GM18861 (cell line): ENCODE data around the gene DGKB.

Source experiments
- ATAC-seq: cut with Tn5 transposase; IDR thresholded peaks from one replicate; pipeline ENCODE4 v1.9.1; 2021; ENCODE audit not compliant: unreplicated experiment

Gene DGKB

GRCh38 chr7:14691034-14691433 is 211.5 kb downstream of the DGKB start:
- peak; percentile 49 for ATAC-seq

GRCh38 chr7:14690486-14690885 is 212.1 kb downstream of the DGKB start:
- no peak for ATAC-seq

- no peak for ATAC-seq
Observed at GRCh38 chr7:14690075-14690474, 212.5 kb downstream of the DGKB start.

DNA sequence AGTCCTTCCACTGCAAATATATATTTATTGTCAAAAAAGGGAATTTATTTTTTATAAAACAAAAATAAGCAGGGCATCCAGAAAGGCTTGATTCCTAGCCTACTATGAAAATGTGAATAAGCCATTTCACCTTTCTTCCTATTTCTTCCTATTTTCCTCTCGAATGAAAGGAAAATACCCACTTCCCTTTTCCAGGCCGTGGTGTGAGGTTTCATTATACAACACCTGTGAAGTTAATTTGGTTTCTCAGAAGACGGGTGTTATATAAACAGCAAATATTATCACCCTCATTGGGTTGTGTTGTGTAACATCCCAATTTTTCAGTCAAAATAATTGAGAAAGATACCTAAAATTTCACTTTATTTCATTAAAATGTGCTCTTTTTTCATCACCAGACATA is 214.3 kb downstream of the DGKB start:
- no peak for ATAC-seq

- ATAC-seq, result no peak
Observed at GRCh38 chr7:14687777-14688176, 214.8 kb downstream of the DGKB start.

- peak; percentile 59 for ATAC-seq
Observed at GRCh38 chr7:14687241-14687640, 215.3 kb downstream of the DGKB start.

DNA sequence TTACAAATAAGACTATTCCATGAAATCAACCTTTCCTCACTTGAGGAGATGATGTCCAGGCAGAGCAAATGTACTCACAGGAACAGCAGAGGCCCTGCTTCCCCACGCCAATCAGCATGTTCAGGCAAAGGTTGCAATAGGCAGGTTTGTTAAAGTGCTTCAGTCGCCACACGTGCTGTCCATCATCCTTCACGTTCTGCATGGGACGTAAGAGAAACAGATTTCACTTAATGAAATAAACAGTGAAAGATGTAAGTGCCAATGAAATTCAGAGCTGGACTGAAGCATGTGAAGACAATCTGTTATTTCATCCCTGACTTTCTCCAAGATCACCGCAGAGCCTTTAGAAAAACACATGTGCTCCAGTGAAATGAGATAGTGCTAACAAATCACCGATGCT is 217.4 kb downstream of the DGKB start:
- no peak for ATAC-seq

GRCh38 chr7:14682910-14683465 is 219.6 kb downstream of the DGKB start:
- ATAC-seq, result no peak

GRCh38 chr7:14676896-14677295 is 225.7 kb downstream of the DGKB start:
- ATAC-seq, result no peak

GRCh38 chr7:14673202-14673601 is 229.3 kb downstream of the DGKB start:
- ATAC-seq, result no peak

- ATAC-seq, result no peak
Observed at GRCh38 chr7:14666913-14667312, 235.6 kb downstream of the DGKB start.

DNA sequence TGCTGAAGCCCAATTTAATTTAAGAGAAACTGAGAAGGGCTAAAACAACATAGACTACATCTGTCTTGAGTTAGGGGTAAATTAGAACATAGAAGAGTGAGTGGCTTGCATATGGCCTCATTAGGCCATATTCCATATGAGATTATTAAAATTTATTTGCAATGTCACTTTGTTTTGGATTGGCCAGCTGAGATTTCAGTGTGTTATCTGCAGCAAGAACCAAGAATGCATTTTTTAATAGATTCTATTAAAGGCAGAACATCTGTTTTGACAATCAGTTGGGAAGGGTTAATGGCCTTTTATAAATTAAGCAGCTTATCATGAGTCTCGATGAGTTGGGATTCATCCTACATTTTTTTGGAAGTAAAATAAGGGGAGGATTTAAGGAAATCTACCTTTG is 236.2 kb downstream of the DGKB start:
- ATAC-seq, result no peak

DNA sequence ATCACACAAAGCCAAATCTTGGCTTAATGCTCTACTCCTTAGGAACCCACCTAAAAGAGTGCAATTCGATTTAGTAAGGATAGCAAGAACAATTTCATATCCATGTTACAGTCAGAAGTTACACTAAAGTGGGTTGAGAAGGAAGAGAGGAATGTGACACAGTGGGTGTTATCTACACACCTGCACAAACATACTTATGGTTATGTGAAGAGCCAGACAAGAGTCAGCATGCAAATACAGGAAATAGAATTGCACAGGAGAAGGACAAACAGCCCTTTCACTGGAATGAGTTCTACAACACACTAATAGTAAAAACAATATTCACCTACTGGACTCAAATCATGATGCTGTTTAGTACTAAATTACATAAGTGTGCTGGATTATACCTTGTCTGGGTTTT is 262.8 kb downstream of the DGKB start:
- ATAC-seq, result no peak

- ATAC-seq, result no peak
Observed at GRCh38 chr7:14639329-14639728, 263.2 kb downstream of the DGKB start.

DNA sequence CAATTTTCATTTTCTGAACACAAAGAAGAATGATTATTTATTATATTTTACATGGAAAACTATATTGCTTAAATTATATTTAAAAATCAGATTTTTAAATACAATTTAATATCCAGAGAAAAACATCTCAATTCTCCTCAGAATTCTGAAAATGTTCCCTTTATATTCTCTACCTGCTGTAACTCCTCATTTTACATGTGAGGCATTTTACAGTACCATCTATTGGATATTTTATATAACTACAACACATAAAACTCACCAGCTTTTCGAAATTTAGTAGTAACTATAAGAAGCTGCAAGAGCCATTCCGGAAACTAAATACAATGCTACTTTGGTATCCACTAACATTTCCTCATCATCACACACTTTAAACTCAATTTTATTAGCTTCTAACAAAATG is 264.6 kb downstream of the DGKB start:
- ATAC-seq, result no peak

GRCh38 chr7:14635955-14636354 is 266.6 kb downstream of the DGKB start:
- ATAC-seq, result no peak

- ATAC-seq, result peak; percentile 80
Observed at GRCh38 chr7:14630048-14630447, 272.5 kb downstream of the DGKB start.

- no peak for ATAC-seq
Observed at GRCh38 chr7:14628516-14628915, 274.0 kb downstream of the DGKB start.

DNA sequence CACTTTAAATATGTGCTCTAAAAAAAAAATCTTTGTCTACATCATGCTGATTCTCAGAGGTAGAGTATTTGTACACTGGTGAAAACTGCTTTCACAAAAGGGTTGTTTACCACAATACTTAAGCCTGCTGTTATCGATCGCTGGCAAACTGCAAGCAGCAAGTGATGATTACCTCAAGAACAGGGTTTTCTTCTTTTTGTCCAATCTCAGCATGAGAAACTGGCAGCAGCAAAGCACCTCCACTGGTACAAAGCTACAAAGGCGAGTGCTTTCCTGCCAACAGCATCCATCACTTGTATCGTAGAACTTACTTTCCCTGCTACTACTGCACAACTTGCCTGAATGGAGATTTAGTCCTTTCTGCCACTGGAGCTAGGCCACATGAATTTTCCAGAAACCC is 276.5 kb downstream of the DGKB start:
- ATAC-seq, result no peak

- no peak for ATAC-seq
Observed at GRCh38 chr7:14622559-14622958, 280.0 kb downstream of the DGKB start.

DNA sequence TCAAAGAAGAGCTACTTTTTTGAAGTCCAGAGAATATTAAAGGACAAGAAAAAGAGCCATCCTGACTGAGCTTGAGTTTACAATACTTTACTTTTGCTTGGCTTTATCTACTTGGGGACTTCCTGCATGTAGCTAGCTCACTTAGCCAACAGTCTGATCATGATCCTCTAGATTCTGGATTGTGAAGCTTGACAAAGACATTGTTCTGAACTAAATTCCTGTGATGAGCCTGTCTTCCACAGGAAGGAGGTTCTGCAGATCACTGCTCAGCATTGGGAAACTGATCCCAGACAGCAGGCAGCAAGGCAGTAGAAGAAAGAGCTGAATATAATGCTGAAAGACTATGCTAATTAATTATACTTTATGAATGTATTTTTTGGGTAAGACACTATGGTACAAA is 296.4 kb downstream of the DGKB start:
- no peak for ATAC-seq

DNA sequence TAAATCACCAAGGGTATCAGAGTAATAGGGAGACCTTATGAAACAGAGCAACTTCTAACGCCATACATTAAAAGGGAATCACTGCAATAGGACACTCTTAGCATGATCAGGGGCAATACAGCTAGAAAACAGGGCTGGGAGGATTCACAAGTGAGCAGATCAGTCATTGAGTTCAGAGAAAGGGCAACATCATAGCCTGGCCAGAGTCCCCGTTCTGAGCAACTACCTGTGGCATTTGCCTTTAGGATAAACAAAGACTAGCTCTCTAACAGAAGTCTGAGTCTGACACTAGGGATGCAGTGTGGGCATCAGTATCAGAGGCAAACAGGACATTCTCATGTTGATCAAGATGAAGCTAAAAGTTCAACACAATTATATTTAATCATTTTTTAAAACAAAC is 297.9 kb downstream of the DGKB start:
- ATAC-seq, result no peak

DNA sequence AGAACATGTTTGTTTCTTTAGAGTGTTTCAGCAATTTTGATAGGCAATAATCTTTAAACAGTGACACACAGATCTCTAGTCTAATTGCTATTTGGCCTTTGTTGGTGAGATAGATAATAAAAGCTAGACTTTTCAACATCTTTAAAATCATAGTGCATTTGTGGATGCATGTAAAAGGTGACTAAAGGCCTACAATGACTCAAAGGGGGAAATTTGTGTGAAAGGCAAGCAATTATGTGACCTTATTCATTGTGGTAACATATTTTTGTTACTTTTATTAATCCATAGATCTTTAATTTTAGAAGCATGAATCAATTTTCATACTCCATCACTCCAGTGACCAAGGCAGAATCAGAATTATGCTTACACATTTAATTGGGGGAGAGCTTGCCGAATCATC is 299.7 kb downstream of the DGKB start:
- no peak for ATAC-seq
